ENCODE data around the gene CDH4.

GRCh38 chr20:61697666-61698597 lies 445.9 kb downstream of the CDH4 start:
- no peak for TF ChIP-seq CTCF (IDR thresholded peaks at IDR 0.05)
- TF ChIP-seq ZFX (IDR thresholded peaks at IDR 0.05; ENCODE audit: borderline replicate concordance): no peak
